GM21423 (cell line): ENCODE results near the gene TBC1D8.

ENCODE experiments used
- ATAC-seq: cut with Tn5 transposase; IDR thresholded peaks from one replicate; pipeline ENCODE4 v1.9.1; 2021; ENCODE audit warnings: mild to moderate bottlenecking, moderate library complexity; ENCODE audit not compliant: unreplicated experiment

Gene TBC1D8

GRCh38 chr2:100962366-100963025 lies 188.7 kb downstream of the TBC1D8 start:
- ATAC-seq = no peak

GRCh38 chr2:100960688-100961087 lies 190.5 kb downstream of the TBC1D8 start:
- no peak for ATAC-seq

- ATAC-seq = no peak
Measured at GRCh38 chr2:100959225-100959880, 191.8 kb downstream of the TBC1D8 start.

- ATAC-seq = no peak
Measured at GRCh38 chr2:100957996-100958653, 193.1 kb downstream of the TBC1D8 start.
